Nucleus accumbens (tissue), 56 donors: ENCODE measurements around the gene LPCAT3.

Experiments used
- DNase-seq, 56 donors: peaks; one replicate each; lab custom pipeline; 2025; lab: John Stamatoyannopoulos, UW

The LPCAT3 gene

DNA sequence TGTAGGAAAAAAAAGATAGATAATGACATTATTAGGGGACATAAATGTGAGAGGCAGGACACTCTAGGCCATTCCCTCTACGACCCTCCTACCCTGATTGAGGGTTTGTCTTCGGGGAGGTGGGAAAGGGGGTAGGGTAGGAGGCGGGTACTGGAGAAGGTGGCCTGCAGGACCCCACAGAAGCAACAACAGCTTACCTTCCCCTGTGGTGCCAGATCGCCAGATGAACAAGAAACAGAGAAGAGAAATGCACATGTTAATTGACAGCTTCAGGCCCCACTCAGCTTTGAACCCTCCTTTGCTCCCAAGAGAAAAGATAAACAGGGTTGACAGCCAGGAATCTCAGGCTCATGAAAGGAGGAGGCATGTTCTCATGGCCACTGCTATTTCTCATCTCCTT, 52.6 kb downstream of the LPCAT3 start:
- no peak for DNase-seq

DNA sequence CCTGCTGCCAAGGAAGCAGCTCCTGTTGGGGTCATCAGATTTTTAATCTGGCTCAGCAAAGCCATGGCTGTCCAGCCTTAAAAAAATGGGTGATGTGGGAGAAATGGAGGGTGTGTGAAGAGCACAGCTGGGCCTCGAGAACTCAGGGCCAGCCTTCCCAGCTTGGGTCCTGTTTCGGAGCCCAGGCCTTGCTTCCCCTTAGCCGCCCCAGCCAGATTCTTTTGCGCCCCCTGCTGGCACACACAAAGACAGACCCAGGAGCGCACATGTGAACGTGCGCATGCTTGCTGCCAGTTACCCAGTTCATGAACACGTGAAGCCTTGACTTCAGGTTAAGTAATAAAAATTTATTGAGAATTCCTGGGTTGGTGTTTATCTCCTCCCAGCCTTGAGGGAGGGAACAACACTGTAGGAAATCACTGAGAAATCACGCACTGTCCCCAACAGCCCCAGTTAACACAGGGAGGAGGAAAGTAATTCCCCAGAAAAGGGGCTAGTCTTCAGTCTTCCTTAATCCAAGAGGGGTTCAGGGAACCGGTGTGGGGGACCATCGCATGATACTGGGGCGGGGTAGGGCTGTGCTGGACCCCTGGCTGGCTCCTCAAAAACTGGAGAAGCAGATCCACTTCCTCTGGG, 53.1 kb downstream of the LPCAT3 start:
- DNase-seq: peak in 51 of 56 donors; percentile 31 to 88 (median 62)

- no peak for DNase-seq
Observed at GRCh38 chr12:6964605-6965025, 53.7 kb downstream of the LPCAT3 start.

DNA sequence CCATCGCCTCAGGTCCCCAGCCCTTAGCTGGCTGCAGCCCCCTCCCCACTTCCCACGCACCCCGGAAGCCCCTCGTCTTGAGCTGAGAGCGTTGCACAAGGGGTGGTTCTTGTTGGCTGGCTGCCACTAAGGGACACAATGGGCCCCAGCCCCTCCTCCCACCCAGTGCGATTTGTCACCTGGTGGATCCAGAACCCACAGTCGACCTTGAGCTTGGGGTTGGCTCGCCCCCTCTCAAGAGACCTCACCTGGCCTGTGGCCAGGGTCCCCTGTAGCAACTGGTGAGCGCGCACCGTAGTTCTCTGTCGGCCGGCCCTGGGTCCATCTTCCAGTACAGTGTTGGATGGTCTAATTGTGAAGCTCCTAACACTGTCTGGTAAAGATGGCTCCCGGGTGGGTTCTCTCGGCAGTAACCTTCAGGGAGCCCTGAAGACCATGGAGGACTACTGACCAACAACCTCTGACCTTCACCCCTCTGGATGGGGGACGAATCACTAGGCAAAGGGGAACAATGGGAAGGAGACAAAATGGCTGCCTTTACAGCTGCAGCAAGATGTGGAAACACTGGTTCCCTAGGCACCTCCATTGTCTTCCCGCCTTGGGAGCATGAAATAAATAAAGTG, 54.4 kb downstream of the LPCAT3 start:
- no peak for DNase-seq

GRCh38 chr12:6963016-6963731, 55.1 kb downstream of the LPCAT3 start:
- DNase-seq: no peak

GRCh38 chr12:6962285-6963015, 55.8 kb downstream of the LPCAT3 start:
- DNase-seq: no peak

DNA sequence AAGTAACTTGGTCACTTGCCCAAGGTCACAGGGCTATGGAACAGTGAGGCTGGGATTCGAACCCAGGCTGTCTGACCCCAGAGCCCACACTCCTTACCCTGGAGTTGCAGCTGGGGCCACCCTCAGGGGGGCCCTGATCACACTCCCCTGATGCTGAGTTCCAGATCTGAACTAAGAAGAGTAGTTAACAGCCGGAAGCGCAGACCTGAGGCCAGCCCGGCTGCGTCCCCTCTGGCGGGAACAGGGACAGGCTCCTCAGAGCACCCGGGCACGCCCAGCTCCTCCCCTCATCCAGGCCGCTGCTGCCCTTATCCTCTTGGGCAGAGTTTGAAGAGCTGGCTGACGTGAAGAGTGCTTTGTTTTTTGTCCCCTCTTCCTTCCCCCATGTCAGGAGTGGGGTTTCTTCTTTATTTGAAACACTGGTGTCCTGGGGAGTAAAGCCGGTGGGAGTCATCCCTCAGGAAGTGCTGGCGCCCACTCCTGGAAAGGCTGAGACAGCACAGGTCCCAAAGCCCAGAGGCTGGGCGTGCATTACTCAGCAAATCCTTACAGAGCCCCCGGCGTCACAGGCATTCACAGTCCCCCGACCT, 56.5 kb downstream of the LPCAT3 start:
- DNase-seq: peak in 8 of 56 donors; percentile 13 to 41 (median 18)

- peak in 31 of 56 donors; percentile 16 to 84 (median 55) for DNase-seq
Observed at GRCh38 chr12:6961278-6961694, 57.0 kb downstream of the LPCAT3 start.

DNA sequence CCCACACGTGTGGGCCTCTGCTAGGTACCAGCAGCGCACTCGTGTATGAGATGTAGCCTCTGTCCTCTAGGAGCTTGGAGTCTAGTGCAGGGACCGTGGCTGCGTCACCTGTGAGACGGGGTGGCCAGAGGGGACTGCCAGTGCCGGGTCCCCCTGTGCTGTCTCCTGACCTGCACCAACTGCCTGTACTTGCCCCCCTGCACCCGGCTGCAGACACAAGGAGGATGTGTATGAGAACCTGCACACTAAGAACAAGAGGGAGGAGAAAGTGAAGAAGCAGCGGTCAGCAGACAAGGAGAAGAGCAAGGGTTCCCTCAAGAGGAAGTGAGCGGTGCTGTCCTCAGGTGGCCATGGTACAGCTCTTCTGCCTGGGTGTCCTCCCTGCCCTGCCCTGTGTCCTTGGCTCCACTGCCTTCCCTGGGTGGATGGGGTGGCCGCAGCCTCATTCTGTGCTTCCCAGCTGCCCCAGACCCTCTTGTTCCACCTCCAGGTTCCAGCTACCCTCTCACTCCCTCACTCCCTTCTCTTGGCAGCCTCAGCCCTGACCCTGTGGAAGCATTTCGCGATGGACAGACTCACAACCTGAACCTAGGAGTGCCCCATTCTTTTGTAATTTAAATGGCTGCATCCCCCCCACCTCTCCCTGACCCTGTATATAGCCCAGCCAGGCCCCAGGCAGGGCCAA, 57.5 kb downstream of the LPCAT3 start:
- DNase-seq: no peak

- no peak for DNase-seq
Observed at GRCh38 chr12:6959805-6960592, 58.3 kb downstream of the LPCAT3 start.

DNA sequence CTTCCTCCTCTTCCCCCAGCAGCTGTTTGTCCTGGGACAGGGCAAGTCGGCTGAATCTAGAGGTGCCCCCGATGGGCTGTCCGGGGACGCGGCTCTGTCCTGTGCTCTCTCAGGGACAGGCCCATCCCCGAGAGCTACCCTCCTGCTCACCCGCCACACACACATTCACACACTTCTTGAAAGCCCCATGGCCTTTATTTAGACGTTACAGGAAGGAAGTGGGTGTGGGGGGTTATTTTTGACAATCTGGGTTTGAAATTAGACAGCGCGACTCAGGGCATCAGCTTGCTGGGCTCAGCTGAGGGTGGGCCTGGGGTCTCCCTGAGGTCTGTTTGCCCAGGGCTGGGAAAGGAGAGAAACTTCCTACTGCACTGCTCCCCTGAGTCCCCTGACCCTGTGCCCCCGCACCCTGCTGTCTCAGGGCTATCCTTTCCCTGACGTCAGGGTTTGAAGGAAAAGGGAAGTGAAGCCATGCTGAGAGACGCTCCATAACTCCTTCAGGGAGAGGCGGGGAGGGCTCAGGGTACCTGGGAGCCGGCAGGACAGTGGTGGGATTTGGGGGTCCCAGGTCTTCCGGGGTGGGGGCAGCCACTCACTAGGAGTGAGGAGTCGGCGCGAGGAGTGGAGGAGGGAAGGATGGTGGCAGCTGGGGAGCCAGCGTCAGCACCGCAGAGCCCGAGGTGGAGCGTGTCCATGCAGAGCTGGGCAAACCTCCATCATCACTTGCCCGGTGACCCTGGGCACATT, 59.0 kb downstream of the LPCAT3 start:
- peak in 3 of 56 donors; percentile 20 to 33 (median 26) for DNase-seq

- DNase-seq: no peak
Observed at GRCh38 chr12:6958609-6959057, 59.6 kb downstream of the LPCAT3 start.

- no peak for DNase-seq
Observed at GRCh38 chr12:6957741-6958608, 60.3 kb downstream of the LPCAT3 start.

GRCh38 chr12:6957151-6957701, 61.0 kb downstream of the LPCAT3 start:
- no peak for DNase-seq

GRCh38 chr12:6956021-6956727, 62.1 kb downstream of the LPCAT3 start:
- DNase-seq: no peak
